SK-N-SH (cell line): ENCODE results near the gene MCAM. TPM values are rescaled to one million over a fixed set of nuclear protein-coding genes. Genes with fewer than 3 reads are reported as not detected.

Experiments
- CTCF ChIA-PET: fragments of 300-600, 350-600 bp; formaldehyde crosslinking; extraction: SDS; loops from one replicate; lab custom pipeline; 2021; lab: Yijun Ruan, JAX
- POLR2A ChIA-PET: fragments of 350-600 bp; sonication (Branson Sonifier 250); formaldehyde crosslinking; extraction: SDS; loops from one replicate; lab custom pipeline; 2020; ENCODE audit warnings: antibody characterized with exemption, inconsistent platforms; lab: Yijun Ruan, JAX
- DNase-seq: peaks from one replicate; pipeline ENCODE4 v3.0.0; 2012
- H2AFZ ChIP-seq: fragments of 200-600 bp; sonication (generic); 2 replicates; pipeline ENCODE4 v1.8.1; 2016; ENCODE audit warnings: antibody characterized with exemption, mild to moderate bottlenecking, low read depth
- H3F3A ChIP-seq: fragments of 200-600 bp; sonication (generic); replicated peaks from 2 replicates; pipeline ENCODE3; 2016; ENCODE audit warnings: antibody characterized with exemption, mild to moderate bottlenecking; ENCODE audit not compliant: insufficient read depth
- H3K27ac ChIP-seq, 2 experiments: fragments of 200-500 bp in 1 of 2; fragments of 200-600 bp in 1 of 2; sonication (Bioruptor generic) in 1 of 2; sonication (generic), shearing (Covaris generic) in 1 of 2; 2 replicates each; pipeline versions ENCODE4 v1.5.1 to v1.6.1; 2014 to 2016; ENCODE audit warnings: low read depth in 2 of 2, inconsistent platforms in 1 of 2, low read length in 1 of 2, mild to moderate bottlenecking in 1 of 2, mixed read lengths in 1 of 2
- H3K27me3 ChIP-seq: fragments of 200-600 bp; sonication (generic), shearing (Covaris generic); 2 replicates; pipeline ENCODE4 v1.6.1; 2016; ENCODE audit warnings: mixed run types; ENCODE audit not compliant: insufficient read depth
- H3K36me3 ChIP-seq, 2 experiments: fragments of 200-500 bp in 1 of 2; fragments of 200-600 bp in 1 of 2; sonication (Bioruptor generic) in 1 of 2; sonication (generic) in 1 of 2; replicated peaks in 1 of 2; 2 replicates each; pipeline versions ENCODE3 to v1.5.1; 2014 to 2016; ENCODE audit warnings: low read length in 1 of 2, mild to moderate bottlenecking in 1 of 2; ENCODE audit not compliant: insufficient read depth in 2 of 2, control insufficient read depth in 1 of 2
- H3K4me1 ChIP-seq, 2 experiments: fragments of 200-500 bp in 1 of 2; fragments of 200-600 bp in 1 of 2; sonication (Bioruptor generic) in 1 of 2; sonication (generic), shearing (Covaris generic) in 1 of 2; 2 replicates each; pipeline versions ENCODE4 v1.5.1 to v1.6.1; 2014 to 2016; ENCODE audit warnings: low read depth in 1 of 2, low read length in 1 of 2, mixed run types in 1 of 2; ENCODE audit not compliant: insufficient read depth in 2 of 2, control insufficient read depth in 1 of 2
- H3K4me2 ChIP-seq: fragments of 200-600 bp; sonication (generic), shearing (Covaris generic); 2 replicates; pipeline ENCODE4 v1.6.1; 2017; ENCODE audit warnings: mixed run types
- H3K4me3 ChIP-seq, 2 experiments: fragments of 200-500 bp in 1 of 2; fragments of 200-600 bp in 1 of 2; sonication (Bioruptor generic) in 1 of 2; sonication (generic), shearing (Covaris generic) in 1 of 2; 2 replicates each; pipeline versions ENCODE4 v1.5.1 to v1.8.1; 2014 to 2016; ENCODE audit warnings: low read depth in 2 of 2, inconsistent platforms in 1 of 2, low read length in 1 of 2, mild to moderate bottlenecking in 1 of 2, mixed read lengths in 1 of 2, moderate library complexity in 1 of 2
- H3K79me2 ChIP-seq: fragments of 200-600 bp; sonication (generic); 2 replicates; pipeline ENCODE4 v1.8.1; 2017; ENCODE audit warnings: mild to moderate bottlenecking; ENCODE audit not compliant: insufficient read depth
- H3K9ac ChIP-seq: fragments of 200-600 bp; sonication (generic); 2 replicates; pipeline ENCODE4 v1.6.1; 2017; ENCODE audit warnings: mixed run types
- H3K9me2 ChIP-seq: fragments of 200-600 bp; sonication (generic); 2 replicates; pipeline ENCODE4 v1.6.1; 2017; ENCODE audit warnings: mixed run types
- H3K9me3 ChIP-seq: fragments of 200-600 bp; sonication (generic); 2 replicates; pipeline ENCODE4 v1.6.1; 2017; ENCODE audit warnings: mixed run types, mild to moderate bottlenecking, moderate library complexity
- H4K20me1 ChIP-seq: fragments of 200-600 bp; sonication (generic); 2 replicates; pipeline ENCODE4 v1.6.1; 2017; ENCODE audit warnings: mild to moderate bottlenecking, mixed run types; ENCODE audit not compliant: insufficient read depth
- ELF1 ChIP-seq: IDR thresholded peaks from 2 replicates; pipeline ENCODE4 v1.4.0; 2012
- EZH2phosphoT487 ChIP-seq: fragments of 200-600 bp; sonication (generic); IDR thresholded peaks from 2 replicates; pipeline ENCODE4 v1.6.1; 2017; ENCODE audit warnings: low read depth, mixed run types, mild to moderate bottlenecking, antibody characterized with exemption, moderate library complexity, borderline replicate concordance
- FOSL2 ChIP-seq: IDR thresholded peaks from 2 replicates; pipeline ENCODE4 v1.4.0; 2012; ENCODE audit warnings: low read depth, mild to moderate bottlenecking, moderate library complexity, borderline replicate concordance
- FOXJ3 ChIP-seq: sonication (generic); formaldehyde crosslinking; IDR thresholded peaks from 2 replicates; pipeline ENCODE4 v1.5.1; 2020; ENCODE audit warnings: mild to moderate bottlenecking, missing genetic modification reagents
- FOXM1 ChIP-seq: IDR thresholded peaks from 2 replicates; pipeline ENCODE4 v1.4.0; 2012; ENCODE audit warnings: low read depth, mild to moderate bottlenecking
- GABPA ChIP-seq: IDR thresholded peaks from 2 replicates; pipeline ENCODE4 v1.4.0; 2012; ENCODE audit warnings: low read depth, mild to moderate bottlenecking
- JUND ChIP-seq: IDR thresholded peaks from 2 replicates; pipeline ENCODE4 v1.4.0; 2012
- NRF1 ChIP-seq: IDR thresholded peaks from 2 replicates; pipeline ENCODE4 v1.6.1; 2012; ENCODE audit warnings: low read depth, mild to moderate bottlenecking, low read length
- REST ChIP-seq: IDR thresholded peaks from 2 replicates; pipeline ENCODE4 v1.6.1; 2012; ENCODE audit warnings: mild to moderate bottlenecking, low read depth, low read length, moderate library complexity
- RXRA ChIP-seq: IDR thresholded peaks from 2 replicates; pipeline ENCODE4 v1.4.0; 2012; ENCODE audit warnings: low read depth, mild to moderate bottlenecking, borderline replicate concordance
- TAF1 ChIP-seq: IDR thresholded peaks from 2 replicates; pipeline ENCODE4 v1.6.1; 2012; ENCODE audit warnings: low read depth, mild to moderate bottlenecking, low read length, moderate library complexity, borderline replicate concordance
- TEAD4 ChIP-seq: IDR thresholded peaks from 2 replicates; pipeline ENCODE4 v1.4.0; 2012; ENCODE audit warnings: mild to moderate bottlenecking, borderline replicate concordance; ENCODE audit not compliant: insufficient read depth
- ZBTB33 ChIP-seq: IDR thresholded peaks from 2 replicates; pipeline ENCODE4 v1.4.0; 2012; ENCODE audit warnings: low read depth, borderline replicate concordance
- WGBS: methylation state at CpG from one replicate; pipeline ENCODE4 v1.1.6; 2017; ENCODE audit warnings: low lambda C conversion rate; 5-methylcytosine and 5-hydroxymethylcytosine counted together
- polyA plus RNA-seq, 3 experiments: library from polyadenylated mRNA; depleted of rRNA; stranded (reverse); fragments of >200 nt; gene quantifications; 2 replicates each; pipeline ENCODE4 v1.2.3, GENCODE V29; 2012

Gene MCAM
- polyA plus RNA-seq, 1 of the 3 experiments (the other 2 are of a cell fraction): 22.8 TPM

GRCh38 chr11:119282495-119282894, 34.4 kb downstream of the MCAM start:
- no peak overlapping the region for H3K9ac ChIP-seq
- WGBS: 92% methylated on average over 7 of the region's 7 CpGs
- H3K9me2 ChIP-seq: no peaks in the 10 kb centered on the region
- TF ChIP-seq ZBTB33: no peak
- CTCF ChIA-PET: interaction anchor here (1.0 to 3.9 kb wide), 3 partner anchors 40 to 86 kb away, joined by 4 to 21 read pairs (median 7); partner anchors contain the start of gene CBL
- H3K27ac ChIP-seq: no peak overlapping the region
- DNase-seq: no peak
- H3F3A ChIP-seq: peaks cover 17% of the 10 kb centered on the region
- H3K9me3 ChIP-seq: no peaks in the 10 kb centered on the region
- no peak overlapping the region for H3K4me3 ChIP-seq
- H3K4me1 ChIP-seq: no peaks in the 10 kb centered on the region
- peaks cover 48 to 49% of the 10 kb centered on the region in 2 experiments for H3K36me3 ChIP-seq
- no peak overlapping the region for H2AFZ ChIP-seq
- no peaks in the 10 kb centered on the region for H3K27me3 ChIP-seq
- POLR2A ChIA-PET: no interaction called here
- H3K79me2 ChIP-seq: no peaks in the 10 kb centered on the region
- no peaks in the 10 kb centered on the region for H4K20me1 ChIP-seq
- no peak overlapping the region for H3K4me2 ChIP-seq

GRCh38 chr11:119277660-119278059, 39.3 kb downstream of the MCAM start:
- no peaks in the 10 kb centered on the region for H3K4me1 ChIP-seq
- H4K20me1 ChIP-seq: no peaks in the 10 kb centered on the region
- no peak overlapping the region for H3K4me3 ChIP-seq
- 91% methylated on average over 1 of the region's 1 CpG for WGBS
- H3K79me2 ChIP-seq: peaks cover 12% of the 10 kb centered on the region; the same call in 1 of the 2 replicates
- CTCF ChIA-PET: interaction anchor here (0.8 to 3.5 kb wide), 5 partner anchors 30 to 197 kb away, joined by 4 to 16 read pairs (median 6); partner anchors contain the start of gene CBL
- H3K27me3 ChIP-seq: no peaks in the 10 kb centered on the region
- H3K9me2 ChIP-seq: no peaks in the 10 kb centered on the region
- no peak overlapping the region for H3K9ac ChIP-seq
- no peak overlapping the region for H2AFZ ChIP-seq
- H3K36me3 ChIP-seq: peaks cover 45 to 62% of the 10 kb centered on the region in 2 experiments
- POLR2A ChIA-PET: no interaction called here
- no peaks in the 10 kb centered on the region for H3K9me3 ChIP-seq
- no peaks in the 10 kb centered on the region for H3F3A ChIP-seq
- TF ChIP-seq TAF1: no peak
- TF ChIP-seq FOSL2: no peak
- TF ChIP-seq EZH2phosphoT487: no peak
- no peak for TF ChIP-seq ELF1
- H3K4me2 ChIP-seq: no peak overlapping the region
- no peak for DNase-seq
- no peak overlapping the region for H3K27ac ChIP-seq

GRCh38 chr11:119273721-119274120, 43.2 kb downstream of the MCAM start:
- H3K27me3 ChIP-seq: no peaks in the 10 kb centered on the region
- no peaks in the 10 kb centered on the region for H3K9me3 ChIP-seq
- TF ChIP-seq JUND: no peak
- TF ChIP-seq GABPA: no peak
- no peak for TF ChIP-seq REST
- no peak for TF ChIP-seq RXRA
- no peak for TF ChIP-seq FOXM1
- no peak for TF ChIP-seq NRF1
- TF ChIP-seq TEAD4: no peak
- no peak for TF ChIP-seq FOXJ3 (CRISPR knock-in tag)
- ChIA-PET CTCF (interaction anchor here (0.8 to 3.8 kb wide), 4 partner anchors 11 to 77 kb away, joined by 3 to 19 read pairs (median 6); no protein-coding TSS in a partner anchor), POLR2A (no interaction called here)
- H3K9ac ChIP-seq: no peak overlapping the region
- no peak overlapping the region for H3K4me3 ChIP-seq
- 93% methylated on average over 6 of the region's 6 CpGs for WGBS
- no peak overlapping the region for H3K27ac ChIP-seq
- H3K9me2 ChIP-seq: no peaks in the 10 kb centered on the region
- no peak for DNase-seq
- no peak overlapping the region for H2AFZ ChIP-seq
- H3K4me2 ChIP-seq: no peak overlapping the region
- H3F3A ChIP-seq: no peaks in the 10 kb centered on the region
- peaks cover 36% of the 10 kb centered on the region for H3K79me2 ChIP-seq
- H3K4me1 ChIP-seq: no peaks in the 10 kb centered on the region
- H4K20me1 ChIP-seq: no peaks in the 10 kb centered on the region
- H3K36me3 ChIP-seq: peaks cover 35 to 49% of the 10 kb centered on the region in 2 experiments
